GM21786 (cell line): ENCODE measurements around the gene TENM4.
A peak's percentile ranks its signal among the peaks of the same experiment; 100 is the strongest.

Experiments
- ATAC-seq: cut with Tn5 transposase; IDR thresholded peaks from one replicate; pipeline ENCODE4 v1.9.1; 2021; ENCODE audit not compliant: unreplicated experiment

TENM4 gene

GRCh38 chr11:79440571-79441460 lies at the start of gene TENM4:
TENM4 (minus strand) TSS chr11:79441030; CDS start chr11:79069944, 371,086 bp downstream.
- no peak for ATAC-seq

- ATAC-seq = no peak
These were observed 47.5 kb upstream of the TENM4 start for GRCh38 chr11:79488286-79488685.

GRCh38 chr11:79487412-79487811 lies 46.6 kb upstream of the TENM4 start:
- ATAC-seq = no peak

DNA sequence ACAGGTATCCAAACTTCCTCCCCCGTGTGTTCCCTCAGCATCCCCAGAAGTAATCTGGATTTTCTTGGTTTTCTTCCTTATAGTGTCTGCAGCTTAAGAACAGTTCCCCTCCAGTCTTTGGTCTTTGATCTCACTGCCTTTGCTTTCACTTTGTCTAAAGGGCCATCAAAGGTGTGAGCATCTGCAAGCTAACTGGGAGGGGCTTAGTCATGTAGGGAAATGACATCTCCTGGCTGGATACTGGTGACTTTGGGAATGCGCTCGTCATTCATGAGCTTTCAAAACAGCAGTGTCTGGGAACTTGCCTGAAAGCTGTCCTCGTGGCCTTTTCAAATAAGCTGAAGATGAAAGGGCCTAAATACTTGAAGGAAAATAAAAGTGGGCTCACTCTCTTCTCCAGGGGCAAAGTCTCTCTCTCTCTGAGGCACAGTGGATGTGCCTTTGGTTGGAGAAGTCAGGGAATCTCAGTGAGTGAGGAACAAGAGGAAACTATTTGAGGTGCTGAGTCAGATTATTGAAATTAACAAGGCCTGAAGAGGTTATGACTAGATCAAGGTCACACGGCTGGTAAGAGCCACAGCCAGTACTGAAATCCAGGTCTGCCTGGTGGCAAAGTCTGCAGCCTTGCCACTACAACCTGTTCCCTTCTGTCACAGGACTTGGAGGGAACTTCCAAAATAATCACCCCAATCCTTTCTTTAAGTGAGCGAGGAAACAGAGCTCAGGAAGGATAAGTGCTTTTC lies 45.6 kb upstream of the TENM4 start:
- no peak for ATAC-seq

GRCh38 chr11:79485694-79486093 lies 44.9 kb upstream of the TENM4 start:
- no peak for ATAC-seq

DNA sequence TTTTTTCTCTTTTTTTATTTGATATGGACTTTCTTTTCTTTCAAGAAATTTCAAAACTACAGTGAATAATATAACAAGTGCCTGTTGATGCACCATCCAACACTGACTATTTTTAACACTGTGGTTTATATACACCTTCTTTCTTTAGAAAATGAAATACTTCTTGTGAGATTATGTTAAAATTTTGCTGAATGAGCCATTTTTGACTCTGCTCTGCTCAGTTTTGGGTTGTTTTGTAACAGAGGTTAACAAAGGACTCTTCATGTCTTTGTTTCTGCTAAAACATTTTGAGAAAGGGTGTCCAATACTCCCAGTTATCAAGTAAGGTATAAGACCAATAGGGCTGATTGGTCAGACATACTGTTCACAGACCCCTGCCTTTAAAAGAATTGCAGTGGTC lies 44.0 kb upstream of the TENM4 start:
- ATAC-seq = no peak

- ATAC-seq = peak; percentile 82
These were observed 42.0 kb upstream of the TENM4 start for GRCh38 chr11:79482800-79483199.

DNA sequence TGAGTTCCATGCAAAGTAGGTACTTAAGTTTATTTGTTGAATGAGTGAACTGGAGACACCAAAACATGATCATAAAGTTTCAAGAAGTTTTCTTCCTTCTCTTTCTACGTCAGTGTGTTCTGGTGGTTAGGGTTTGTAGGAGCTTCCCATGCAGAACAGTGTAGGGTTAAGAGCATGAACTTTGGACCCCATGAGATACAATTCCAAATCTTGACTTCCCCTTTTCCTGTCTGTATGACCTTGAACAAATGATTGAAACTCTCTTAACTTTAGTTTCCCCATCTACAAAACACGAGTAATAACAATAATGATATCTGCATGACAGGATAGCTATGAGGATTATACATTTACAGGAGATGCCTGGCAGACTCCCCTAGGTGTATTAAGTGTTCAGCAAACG lies 41.0 kb upstream of the TENM4 start:
- ATAC-seq = peak; percentile 54

DNA sequence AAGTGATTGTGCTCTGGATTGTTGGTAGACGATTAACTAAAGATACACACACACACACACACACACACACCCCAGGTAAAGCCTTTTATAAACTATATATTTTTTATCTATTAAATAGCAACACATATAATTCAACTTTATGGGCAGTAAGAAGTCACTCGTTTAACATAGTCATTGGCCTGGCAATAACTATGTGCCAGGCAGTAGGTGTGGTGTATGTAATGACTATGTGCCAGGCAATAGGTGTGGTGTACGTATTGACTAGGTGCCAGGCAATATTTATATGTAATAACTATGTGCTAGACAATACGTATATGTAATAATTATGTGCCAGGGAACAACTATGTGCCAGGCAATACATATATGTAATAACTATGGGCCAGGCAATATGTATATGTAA lies 40.0 kb upstream of the TENM4 start:
- no peak for ATAC-seq

GRCh38 chr11:79472819-79473529 lies 32.1 kb upstream of the TENM4 start:
- ATAC-seq = no peak

DNA sequence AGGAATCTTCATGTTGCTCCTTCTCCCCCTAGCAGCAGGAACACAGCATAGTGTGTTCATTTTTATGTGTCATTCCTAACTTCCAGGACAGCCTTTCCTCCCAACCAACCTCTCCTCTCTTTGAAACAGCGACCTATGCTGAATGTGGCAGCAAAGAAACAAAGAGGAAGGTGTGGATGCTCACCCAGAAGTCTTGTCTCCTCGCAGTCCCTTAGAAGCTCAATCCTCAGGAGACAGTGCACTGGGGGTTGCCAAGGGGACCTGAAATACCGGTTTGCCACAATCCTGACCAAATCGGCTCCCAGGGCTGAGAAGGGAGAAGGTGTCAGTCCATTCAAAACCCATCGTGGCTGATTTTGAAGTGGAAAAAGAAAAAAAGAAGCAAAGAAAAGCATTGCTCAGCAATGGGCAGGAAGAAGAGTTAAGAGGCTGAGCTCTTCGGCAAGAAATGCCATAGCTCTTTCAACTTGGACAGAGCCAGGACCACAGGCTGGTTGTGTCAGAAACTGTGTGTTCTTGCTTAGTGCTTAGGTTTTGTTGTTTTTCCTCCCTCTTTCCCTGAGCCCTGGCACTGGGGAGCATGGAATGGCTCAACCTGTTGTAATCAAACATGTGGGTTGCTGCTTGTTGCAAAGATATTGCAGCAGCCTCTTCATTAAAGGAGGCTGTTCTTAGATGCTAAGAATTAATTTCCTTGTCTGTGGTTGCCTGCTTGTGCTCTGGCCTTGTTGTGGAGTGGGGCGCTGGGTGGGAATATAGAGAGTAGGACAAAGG lies 30.4 kb upstream of the TENM4 start:
- ATAC-seq = no peak

DNA sequence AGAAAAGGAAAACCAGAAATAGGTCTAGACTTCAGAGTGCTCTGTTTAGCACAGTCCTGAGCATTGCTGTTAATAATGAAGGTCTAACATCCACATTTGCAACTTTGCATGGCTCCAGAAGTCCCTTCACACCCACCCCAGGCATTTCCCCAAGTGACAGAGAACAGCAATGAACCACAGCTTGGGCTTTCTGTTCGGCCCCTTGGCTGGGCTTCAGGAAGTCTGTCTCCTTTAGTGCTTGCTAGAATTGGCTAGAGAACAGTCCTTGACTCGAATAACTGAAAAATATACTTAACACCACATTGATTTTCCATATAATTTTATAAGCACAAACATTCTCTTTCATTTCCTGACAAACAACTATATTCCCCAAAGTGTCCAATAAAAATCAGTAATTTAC lies 29.3 kb upstream of the TENM4 start:
- no peak for ATAC-seq

DNA sequence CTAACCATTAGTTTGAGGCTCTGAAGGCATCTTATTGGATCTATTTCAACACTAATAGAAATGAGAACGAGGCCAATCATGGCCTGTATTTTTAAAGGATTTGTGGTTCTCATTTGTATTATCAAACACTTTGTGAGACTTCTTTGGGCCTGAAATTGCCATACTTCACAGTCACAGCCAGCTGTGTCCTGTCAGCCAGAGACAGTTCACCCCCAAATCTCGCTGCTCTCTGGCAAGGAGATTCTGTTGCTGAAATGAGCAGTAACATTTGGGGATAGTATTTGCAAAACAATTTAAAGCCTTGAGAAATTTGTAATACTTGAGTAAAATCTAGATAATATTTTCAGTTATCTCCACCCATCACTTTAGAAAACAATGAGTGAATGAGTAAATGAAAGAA lies 26.9 kb upstream of the TENM4 start:
- no peak for ATAC-seq

DNA sequence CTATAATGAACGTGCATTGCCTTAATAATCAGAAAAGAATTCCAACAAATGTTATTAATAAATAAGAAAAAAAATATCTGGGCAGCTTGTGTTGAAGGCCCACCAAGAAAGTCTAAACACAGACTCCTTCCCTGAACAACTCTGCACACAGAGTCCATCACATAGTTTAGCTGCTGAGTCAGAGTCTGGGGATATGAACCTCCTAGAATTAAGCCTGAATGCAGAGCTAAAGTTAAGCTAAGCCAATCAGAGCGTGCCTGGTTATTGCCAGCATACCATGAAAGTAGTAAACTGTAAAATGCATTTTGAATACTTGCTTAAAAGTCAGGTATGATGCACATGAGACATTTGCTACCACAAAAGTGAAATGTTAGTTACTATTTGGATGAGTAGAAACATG lies 25.6 kb upstream of the TENM4 start:
- no peak for ATAC-seq

- ATAC-seq = no peak
These were observed 24.3 kb upstream of the TENM4 start for GRCh38 chr11:79465160-79465559.

DNA sequence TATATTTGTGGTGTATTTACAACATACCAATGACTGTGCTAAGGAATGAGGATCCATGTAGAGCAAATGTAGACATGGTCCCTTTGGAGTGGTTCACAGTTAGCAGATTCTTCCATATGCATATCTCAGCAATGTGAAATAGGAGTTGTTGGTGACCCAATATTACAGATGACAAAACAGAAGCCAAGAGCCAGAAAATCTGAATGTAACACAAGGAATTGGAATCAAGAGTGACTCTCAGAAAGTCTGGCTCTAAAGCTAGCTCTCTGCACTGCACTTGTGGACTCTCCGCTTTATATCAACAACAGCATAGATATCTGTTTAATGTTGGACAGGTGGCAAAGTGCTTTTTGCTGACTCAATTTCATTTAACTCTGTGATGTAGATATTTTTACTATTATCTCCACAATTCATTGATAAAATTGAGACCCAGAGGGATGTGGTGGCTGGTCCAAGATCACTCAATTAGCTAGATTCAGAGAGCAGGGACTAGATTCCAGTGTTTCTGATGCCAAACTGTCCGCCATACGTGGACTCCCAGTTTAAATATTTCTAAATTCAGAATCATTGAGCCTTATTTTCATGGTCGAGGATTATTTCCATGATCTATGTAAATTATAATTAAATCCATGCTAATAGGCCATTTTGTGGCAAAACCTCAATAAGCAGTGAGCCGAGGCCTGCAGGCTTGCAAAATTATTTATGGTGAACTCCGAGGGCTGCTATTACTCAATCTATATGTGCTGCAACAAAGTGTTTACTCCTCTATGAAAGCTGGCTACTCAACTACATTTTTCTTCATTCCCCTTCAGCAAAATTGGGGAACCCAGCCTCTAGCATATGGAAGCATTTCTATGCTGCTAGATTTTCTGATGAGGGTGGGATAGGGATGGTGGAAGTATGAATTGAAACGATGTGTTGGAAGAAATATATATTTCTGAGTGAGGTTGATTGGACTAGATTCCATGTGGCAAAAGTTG lies 21.1 kb upstream of the TENM4 start:
- no peak for ATAC-seq

- no peak for ATAC-seq
These were observed 20.3 kb upstream of the TENM4 start for GRCh38 chr11:79461144-79461543.

GRCh38 chr11:79458709-79459108 lies 17.9 kb upstream of the TENM4 start:
- ATAC-seq = no peak

GRCh38 chr11:79456501-79456900 lies 15.7 kb upstream of the TENM4 start:
- no peak for ATAC-seq

GRCh38 chr11:79453617-79454016 lies 12.8 kb upstream of the TENM4 start:
- ATAC-seq = no peak
